ENCODE data around the gene TYK2. TPM values are rescaled to one million over a fixed set of nuclear protein-coding genes. Genes with fewer than 3 reads are reported as not detected.
A peak's percentile ranks its signal among the peaks of the same experiment; 100 is the strongest.

The TYK2 gene
- total and polyA plus RNA-seq, 2 of the 13 experiments (the other 11 are each of a cell fraction or from before 2014, with no cell fraction given): 38.8 to 60.1 TPM

DNA sequence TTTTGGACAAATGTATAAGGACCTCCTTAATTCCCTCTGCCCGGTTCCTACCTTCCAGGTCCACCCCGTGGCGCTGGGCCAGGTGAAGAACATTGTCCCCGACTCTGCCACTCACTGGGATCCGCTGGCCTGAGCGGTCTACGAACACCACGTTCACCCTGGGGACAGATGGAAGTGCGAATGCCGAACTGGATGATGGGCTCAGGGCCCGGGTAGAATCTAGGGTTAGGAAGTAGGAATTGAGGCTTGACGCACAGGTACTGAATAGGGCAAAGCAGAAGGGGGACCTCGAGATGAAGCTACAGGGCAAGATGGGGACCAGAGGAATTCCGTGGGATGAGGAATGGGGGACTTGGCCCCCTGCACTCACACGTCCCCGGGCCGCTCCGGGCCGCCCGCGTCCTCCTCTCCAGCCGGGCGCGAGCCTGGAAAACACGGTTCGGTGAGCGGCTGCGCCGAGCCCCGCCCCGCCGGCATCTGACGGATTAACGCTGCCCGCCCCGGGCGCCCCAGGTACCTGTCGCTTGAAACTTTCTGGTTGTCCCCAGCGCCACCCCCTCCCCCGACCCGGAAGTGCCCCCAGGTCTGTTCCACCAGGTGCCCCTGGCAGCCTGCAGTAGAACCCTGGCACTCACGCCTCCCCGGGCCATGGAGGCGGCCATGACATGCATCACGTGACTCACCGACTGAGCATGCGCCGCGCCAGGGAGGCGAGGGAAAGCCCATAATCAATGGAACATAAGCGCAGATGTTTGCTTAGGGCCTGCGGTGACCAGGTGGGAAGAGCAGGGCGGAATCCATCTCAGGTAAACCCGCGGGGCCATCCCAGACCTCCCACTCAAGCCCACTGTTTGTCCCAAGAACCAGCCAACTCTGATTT lies 64.8 kb downstream of the TYK2 start, which contains the start of gene FDX2 (continued):
- TF ChIP-seq, protein P1, sequence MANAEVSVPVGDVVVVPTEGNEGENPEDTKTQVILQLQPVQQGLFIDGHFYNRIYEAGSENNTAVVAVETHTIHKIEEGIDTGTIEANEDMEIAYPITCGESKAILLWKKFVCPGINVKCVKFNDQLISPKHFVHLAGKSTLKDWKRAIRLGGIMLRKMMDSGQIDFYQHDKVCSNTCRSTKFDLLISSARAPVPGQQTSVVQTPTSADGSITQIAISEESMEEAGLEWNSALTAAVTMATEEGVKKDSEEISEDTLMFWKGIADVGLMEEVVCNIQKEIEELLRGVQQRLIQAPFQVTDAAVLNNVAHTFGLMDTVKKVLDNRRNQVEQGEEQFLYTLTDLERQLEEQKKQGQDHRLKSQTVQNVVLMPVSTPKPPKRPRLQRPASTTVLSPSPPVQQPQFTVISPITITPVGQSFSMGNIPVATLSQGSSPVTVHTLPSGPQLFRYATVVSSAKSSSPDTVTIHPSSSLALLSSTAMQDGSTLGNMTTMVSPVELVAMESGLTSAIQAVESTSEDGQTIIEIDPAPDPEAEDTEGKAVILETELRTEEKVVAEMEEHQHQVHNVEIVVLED (CRISPR knock-in tag; IDR thresholded peaks at IDR 0.05; ENCODE audit: borderline replicate concordance): peak; percentile 61; the same call in 1 of the 2 replicates
- TF ChIP-seq CBX5 (CRISPR knock-in tag; IDR thresholded peaks at IDR 0.05; ENCODE audit: borderline replicate concordance) (peak; percentile 31; the same call in 1 of the 2 replicates), NFIB (CRISPR knock-in tag; IDR thresholded peaks at IDR 0.05; ENCODE audit: borderline replicate concordance) (no peak), GABPB1 (CRISPR knock-in tag; IDR thresholded peaks at IDR 0.05) (peak; percentile 89), DPF2 (CRISPR knock-in tag; IDR thresholded peaks at IDR 0.05; ENCODE audit: borderline replicate concordance, low read depth) (no peak), KDM2A (CRISPR knock-in tag; IDR thresholded peaks at IDR 0.05; ENCODE audit: borderline replicate concordance, low read depth) (peak; percentile 99), NPAS2 (CRISPR knock-in tag; IDR thresholded peaks at IDR 0.05; ENCODE audit: borderline replicate concordance) (no peak), TMF1 (CRISPR knock-in tag; IDR thresholded peaks at IDR 0.05; ENCODE audit: low read depth) (no peak), RAD21 (CRISPR knock-in tag; IDR thresholded peaks at IDR 0.05) (peak; percentile 19), ZSCAN29 (CRISPR knock-in tag; conservative IDR thresholded peaks at IDR 0.05) (0 out of 2 replicates have a peak, but pooled peaks have one; percentile 63), SMAD9 (CRISPR knock-in tag; IDR thresholded peaks at IDR 0.05) (no peak), RFX5 (IDR thresholded peaks at IDR 0.05; ENCODE audit: low read depth, low read length) (no peak)
- TF ChIP-seq, protein P2, sequence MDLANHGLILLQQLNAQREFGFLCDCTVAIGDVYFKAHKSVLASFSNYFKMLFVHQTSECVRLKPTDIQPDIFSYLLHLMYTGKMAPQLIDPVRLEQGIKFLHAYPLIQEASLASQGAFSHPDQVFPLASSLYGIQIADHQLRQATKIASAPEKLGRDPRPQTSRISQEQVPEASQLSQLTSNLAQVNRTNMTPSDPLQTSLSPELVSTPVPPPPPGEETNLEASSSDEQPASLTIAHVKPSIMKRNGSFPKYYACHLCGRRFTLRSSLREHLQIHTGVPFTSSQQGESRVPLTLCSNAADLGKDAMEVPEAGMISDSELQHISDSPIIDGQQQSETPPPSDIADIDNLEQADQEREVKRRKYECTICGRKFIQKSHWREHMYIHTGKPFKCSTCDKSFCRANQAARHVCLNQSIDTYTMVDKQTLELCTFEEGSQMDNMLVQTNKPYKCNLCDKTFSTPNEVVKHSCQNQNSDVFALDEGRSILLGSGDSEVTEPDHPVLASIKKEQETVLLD (CRISPR knock-in tag; IDR thresholded peaks at IDR 0.05; ENCODE audit: low read depth): no peak
- TF ChIP-seq, protein P3, sequence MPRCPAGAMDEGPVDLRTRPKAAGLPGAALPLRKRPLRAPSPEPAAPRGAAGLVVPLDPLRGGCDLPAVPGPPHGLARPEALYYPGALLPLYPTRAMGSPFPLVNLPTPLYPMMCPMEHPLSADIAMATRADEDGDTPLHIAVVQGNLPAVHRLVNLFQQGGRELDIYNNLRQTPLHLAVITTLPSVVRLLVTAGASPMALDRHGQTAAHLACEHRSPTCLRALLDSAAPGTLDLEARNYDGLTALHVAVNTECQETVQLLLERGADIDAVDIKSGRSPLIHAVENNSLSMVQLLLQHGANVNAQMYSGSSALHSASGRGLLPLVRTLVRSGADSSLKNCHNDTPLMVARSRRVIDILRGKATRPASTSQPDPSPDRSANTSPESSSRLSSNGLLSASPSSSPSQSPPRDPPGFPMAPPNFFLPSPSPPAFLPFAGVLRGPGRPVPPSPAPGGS (CRISPR knock-in tag; IDR thresholded peaks at IDR 0.05): 0 out of 2 replicates have a peak, but pooled peaks have one; percentile 62
- TF ChIP-seq, protein P4, sequence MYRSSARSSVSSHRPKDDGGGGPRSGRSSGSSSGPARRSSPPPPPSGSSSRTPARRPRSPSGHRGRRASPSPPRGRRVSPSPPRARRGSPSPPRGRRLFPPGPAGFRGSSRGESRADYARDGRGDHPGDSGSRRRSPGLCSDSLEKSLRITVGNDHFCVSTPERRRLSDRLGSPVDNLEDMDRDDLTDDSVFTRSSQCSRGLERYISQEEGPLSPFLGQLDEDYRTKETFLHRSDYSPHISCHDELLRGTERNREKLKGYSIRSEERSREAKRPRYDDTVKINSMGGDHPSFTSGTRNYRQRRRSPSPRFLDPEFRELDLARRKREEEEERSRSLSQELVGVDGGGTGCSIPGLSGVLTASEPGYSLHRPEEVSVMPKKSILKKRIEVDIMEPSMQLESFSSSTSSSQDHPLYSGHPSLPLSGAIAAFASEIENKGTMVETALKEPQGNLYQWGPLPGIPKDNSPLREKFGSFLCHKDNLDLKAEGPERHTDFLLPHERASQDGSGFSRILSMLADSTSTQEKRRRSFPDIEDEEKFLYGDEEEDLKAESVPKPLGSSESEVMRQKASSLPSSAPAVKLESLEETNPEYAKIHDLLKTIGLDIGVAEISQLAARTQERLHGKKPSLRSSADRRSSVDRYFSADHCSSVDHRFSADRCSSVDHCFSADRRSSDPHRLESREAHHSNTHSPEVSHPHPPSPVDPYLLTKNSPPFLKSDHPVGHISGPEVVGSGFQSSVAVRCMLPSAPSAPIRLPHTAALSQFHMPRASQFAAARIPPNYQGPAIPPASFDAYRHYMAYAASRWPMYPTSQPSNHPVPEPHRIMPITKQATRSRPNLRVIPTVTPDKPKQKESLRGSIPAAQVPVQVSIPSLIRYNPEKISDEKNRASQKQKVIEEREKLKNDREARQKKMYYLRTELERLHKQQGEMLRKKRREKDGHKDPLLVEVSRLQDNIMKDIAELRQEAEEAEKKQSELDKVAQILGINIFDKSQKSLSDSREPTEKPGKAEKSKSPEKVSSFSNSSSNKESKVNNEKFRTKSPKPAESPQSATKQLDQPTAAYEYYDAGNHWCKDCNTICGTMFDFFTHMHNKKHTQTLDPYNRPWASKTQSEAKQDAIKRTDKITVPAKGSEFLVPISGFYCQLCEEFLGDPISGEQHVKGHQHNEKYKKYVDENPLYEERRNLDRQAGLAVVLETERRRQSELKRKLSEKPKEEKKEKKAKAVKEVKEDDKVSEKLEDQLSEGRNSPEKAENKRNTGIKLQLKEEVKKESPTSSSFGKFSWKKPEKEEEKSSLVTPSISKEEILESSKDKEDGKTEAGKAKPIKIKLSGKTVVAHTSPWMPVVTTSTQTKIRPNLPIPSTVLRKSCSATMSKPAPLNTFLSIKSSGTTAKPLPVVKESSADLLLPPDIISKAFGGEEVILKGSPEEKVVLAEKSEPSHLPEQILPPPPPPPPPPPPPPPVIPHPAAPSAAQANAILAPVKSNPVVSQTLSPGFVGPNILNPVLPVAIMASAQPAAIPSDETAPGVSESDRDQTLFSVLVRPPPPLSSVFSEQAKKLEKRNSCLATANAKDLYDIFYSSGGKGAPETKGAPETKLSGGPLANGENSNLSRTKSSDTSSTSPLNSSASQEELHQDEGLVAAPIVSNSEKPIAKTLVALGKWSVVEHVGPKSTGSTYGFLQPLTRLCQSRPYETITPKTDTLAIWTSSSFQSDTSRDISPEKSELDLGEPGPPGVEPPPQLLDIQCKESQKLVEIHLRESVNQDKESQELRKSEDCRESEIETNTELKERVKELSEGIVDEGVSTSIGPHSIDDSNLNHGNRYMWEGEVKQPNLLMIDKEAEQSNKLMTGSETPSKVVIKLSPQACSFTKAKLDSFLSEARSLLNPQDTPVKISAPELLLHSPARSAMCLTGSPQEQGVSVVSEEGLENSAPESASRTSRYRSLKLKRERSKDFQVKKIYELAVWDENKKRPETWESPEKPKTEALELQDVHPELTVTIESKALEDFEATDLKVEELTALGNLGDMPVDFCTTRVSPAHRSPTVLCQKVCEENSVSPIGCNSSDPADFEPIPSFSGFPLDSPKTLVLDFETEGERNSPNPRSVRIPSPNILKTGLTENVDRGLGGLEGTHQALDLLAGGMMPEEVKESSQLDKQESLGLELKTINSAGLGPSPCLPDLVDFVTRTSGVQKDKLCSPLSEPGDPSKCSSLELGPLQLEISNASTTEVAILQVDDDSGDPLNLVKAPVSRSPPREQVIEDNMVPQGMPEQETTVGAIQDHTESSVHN (CRISPR knock-in tag; IDR thresholded peaks at IDR 0.05): no peak
